HL-60 (cell line): ENCODE data around the gene GANC.

ENCODE experiments used
- DNase-seq, 2 experiments: peaks; one replicate each; pipeline ENCODE4 v3.0.0-alpha.2; 2010 to 2020; ENCODE audit warnings: low read depth in 1 of 2, low spot score in 1 of 2
- H3K27ac ChIP-seq: fragments of 250-450 bp; sonication (Bioruptor Pico); replicated peaks from 2 replicates; pipeline ENCODE4 v1.5.1; 2020; ENCODE audit warnings: mild to moderate bottlenecking, moderate library complexity
- H3K27me3 ChIP-seq: fragments of 250-450 bp; sonication (Bioruptor Pico); 2 replicates; pipeline ENCODE4 v1.5.1; 2021; ENCODE audit warnings: mild to moderate bottlenecking, moderate library complexity; ENCODE audit not compliant: insufficient read depth, poor library complexity, severe bottlenecking
- H3K4me3 ChIP-seq: replicated peaks from 2 replicates; pipeline ENCODE4 v1.5.1; 2011; ENCODE audit warnings: mild to moderate bottlenecking, control low read depth, low read length; ENCODE audit not compliant: insufficient read depth
- CTCF ChIP-seq: IDR thresholded peaks from one replicate; pipeline ENCODE4 v1.5.1; 2011; ENCODE audit warnings: low read length, control low read depth, inconsistent platforms; ENCODE audit not compliant: insufficient read depth
- GABPA ChIP-seq: IDR thresholded peaks from 2 replicates; pipeline ENCODE4 v1.6.1; 2012; ENCODE audit warnings: low read depth
- POLR2AphosphoS5 ChIP-seq: IDR thresholded peaks from 2 replicates; pipeline ENCODE4 v1.6.1; 2012; ENCODE audit warnings: low read depth
- REST ChIP-seq: IDR thresholded peaks from 2 replicates; pipeline ENCODE4 v1.6.1; 2012; ENCODE audit warnings: low read depth; ENCODE audit not compliant: insufficient replicate concordance
- SPI1 ChIP-seq: IDR thresholded peaks from 2 replicates; pipeline ENCODE4 v1.6.1; 2012; ENCODE audit warnings: low read depth, mild to moderate bottlenecking, borderline replicate concordance

GANC gene

GRCh38 chr15:42231088-42231487, 41.9 kb upstream of the GANC start:
- H3K27ac ChIP-seq: no peak overlapping the region
- no peaks in the 10 kb centered on the region for H3K27me3 ChIP-seq
- no peak for DNase-seq
- TF ChIP-seq REST (no peak), GABPA (no peak), POLR2AphosphoS5 (no peak), SPI1 (no peak), CTCF (no peak)
- H3K4me3 ChIP-seq: no peak overlapping the region

- no peaks in the 10 kb centered on the region for H3K27me3 ChIP-seq
These were observed 40.4 kb upstream of the GANC start for GRCh38 chr15:42232606-42233005.

GRCh38 chr15:42233107-42233506, 39.9 kb upstream of the GANC start:
- no peak for TF ChIP-seq POLR2AphosphoS5
- TF ChIP-seq CTCF: no peak
- TF ChIP-seq REST: no peak
- no peak for TF ChIP-seq GABPA
- no peak for TF ChIP-seq SPI1

More at GRCh38 chr15:42232606-42233005, 40.4 kb upstream of the GANC start:
- H3K27ac ChIP-seq: peak overlapping the region; percentile 19
- DNase-seq: no peak
- no peak overlapping the region for H3K4me3 ChIP-seq
- TF ChIP-seq POLR2AphosphoS5: no peak
- no peak for TF ChIP-seq CTCF
- TF ChIP-seq GABPA: no peak
- no peak for TF ChIP-seq SPI1
- TF ChIP-seq REST: no peak

More at GRCh38 chr15:42233107-42233506, 39.9 kb upstream of the GANC start:
- Histone ChIP-seq H3K4me3 (no peak overlapping the region), H3K27me3 (no peaks in the 10 kb centered on the region), H3K27ac (peak overlapping the region; percentile 19)
- DNase-seq: peak in 1 of 2 experiments; percentile 24
